Measurements from ENCODE around the gene KMT2A.
"Not testable (repeated sequence)": the region's sequence is repeated elsewhere in the genome, so short reads cannot be mapped to it uniquely, and the experiment has no call there.

The KMT2A gene

DNA sequence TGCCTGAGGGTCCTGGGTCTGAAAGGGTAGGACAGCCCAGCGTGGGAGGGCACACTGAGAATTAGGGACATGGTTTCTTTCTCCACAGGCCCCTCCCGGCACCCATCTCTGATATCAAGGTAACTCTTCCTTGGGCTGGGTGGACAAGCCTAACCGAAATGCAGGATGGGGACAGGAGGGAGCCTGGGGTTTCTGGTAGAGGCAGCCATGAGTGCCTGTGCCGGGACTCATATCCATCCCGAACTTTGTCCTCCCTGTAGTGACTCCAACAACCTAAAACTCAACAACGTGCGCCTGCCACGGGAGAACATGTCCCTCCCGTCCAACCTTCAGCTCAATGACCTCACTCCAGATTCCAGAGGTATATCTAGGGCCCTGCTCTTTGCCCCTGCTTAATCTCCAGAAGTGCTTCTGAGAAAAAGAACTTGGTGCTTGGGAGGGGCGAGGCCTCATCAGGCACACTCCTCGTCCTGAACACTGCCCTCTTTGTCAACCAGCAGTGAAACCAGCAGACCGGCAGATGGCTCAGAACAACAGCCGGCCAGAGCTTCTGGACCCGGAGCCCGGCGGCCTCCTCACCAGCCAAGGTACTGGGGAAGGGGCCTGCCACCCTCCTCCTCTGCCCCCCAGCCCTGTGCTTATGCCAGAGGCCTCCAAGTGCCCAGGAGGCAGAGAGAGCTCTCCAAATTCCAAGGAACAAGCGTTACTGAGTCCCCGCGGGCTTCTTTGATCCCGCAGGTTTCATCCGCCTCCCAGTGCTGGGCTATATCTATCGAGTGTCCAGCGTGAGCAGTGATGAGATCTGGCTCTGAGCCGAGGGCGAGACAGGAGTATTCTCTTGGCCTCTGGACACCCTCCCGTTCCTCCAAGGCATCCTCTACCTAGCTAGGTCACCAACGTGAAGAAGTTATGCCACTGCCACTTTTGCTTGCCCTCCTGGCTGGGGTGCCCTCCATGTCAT is 97.8 kb downstream of the KMT2A start:
- no peak for DNase-seq (ENCODE audit: low read depth)

DNA sequence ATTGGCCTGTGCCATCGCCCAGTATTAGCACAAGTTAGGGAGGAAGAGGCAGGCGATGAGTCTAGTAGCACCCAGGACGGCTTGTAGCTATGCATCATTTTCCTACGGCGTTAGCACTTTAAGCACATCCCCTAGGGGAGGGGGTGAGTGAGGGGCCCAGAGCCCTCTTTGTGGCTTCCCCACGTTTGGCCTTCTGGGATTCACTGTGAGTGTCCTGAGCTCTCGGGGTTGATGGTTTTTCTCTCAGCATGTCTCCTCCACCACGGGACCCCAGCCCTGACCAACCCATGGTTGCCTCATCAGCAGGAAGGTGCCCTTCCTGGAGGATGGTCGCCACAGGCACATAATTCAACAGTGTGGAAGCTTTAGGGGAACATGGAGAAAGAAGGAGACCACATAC is 99.0 kb downstream of the KMT2A start:
- no peak for DNase-seq (ENCODE audit: low read depth)

DNA sequence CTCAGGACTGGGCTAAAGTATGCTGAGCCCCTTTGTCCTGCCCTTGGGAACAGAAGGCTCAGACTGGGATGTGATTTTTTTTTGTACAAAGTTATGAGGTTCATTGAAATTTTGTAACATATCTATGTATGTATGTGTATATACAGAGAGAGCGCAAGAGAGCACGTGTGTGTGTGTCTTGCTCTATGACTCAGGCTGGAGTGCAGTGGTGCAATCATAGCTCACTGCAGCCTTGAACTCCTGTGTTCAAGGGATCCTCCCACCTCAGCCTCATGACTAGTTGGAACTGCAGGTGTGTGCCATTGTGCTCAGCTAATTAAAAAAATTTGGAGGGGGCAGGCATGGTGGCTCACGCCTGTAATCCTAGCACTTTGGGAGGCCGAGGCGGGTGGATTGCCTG is 100.4 kb downstream of the KMT2A start:
- DNase-seq (ENCODE audit: low read depth), result no peak

DNA sequence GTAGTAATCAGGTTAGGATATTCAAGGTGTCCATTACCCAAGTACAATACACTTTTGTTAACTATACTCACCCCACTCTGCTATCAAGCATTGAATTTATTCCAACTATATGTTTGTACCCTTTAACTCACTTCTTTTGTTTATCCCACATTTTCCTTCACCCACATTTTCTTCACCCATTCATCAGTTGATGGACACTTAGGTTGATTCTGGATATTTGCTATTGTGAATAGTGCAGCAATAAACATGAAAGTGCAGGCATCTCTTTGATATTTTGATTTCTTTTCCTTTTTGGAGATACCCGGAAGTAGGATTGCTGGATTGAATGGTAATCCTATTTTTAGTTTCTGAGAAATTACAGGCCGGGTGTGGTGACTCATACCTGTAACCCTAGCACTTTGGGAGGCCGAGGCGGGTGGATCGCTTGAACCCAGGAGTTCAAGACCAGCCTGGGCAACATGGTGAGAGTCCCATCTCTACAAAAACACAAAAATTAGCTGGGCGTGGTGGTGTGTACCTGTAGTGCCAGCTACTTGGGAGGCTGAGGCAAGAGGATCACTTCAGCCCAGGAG is 101.2 kb downstream of the KMT2A start:
- no peak for DNase-seq (ENCODE audit: low read depth)

DNA sequence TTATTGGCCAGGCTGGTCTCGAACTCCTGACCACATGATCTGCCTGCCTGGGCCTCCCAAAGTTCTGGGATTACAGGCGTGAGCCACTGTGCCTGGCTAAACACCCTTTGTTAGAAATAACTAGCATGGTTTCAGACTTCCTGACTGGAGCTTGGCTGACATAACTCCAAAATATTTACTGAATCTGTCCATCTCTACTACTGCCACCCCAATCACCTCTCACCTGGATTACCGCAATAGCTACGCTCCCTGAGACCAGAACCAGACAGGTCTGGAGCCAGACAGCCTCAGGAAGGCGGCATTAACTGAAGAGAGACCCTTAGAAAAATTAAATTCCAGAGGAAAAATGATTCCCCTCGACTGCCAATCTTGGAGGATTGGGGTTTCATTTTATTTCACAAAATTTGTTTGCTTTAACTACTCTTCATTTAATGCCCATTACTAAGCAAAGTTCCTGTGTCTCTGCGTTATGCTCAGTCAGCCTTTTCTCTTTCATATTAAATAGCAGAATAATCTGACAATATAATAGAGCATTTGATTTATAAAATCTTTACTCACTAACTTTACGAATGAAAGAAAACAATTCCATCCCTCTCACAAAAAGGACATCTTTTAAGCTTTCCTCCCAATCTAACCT is 107.8 kb downstream of the KMT2A start:
- DNase-seq (ENCODE audit: low read depth), result no peak

DNA sequence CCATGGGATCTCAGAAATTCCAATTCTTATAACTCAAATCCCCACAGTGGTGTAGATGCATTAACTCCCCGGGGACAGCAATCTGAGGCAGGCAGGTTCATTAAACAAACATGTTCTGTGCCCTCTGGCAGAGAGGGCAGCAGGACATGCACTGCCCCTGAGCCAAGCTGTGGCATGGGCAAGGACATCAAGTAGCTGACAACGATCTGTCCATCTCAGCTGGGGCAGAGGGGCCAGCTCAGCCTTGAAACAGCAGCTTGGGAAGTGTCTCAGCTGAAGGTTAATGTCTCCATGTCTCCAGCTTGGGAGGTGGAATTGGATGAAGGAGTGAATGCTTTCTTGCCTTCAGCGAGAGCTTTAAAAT is 108.3 kb downstream of the KMT2A start:
- DNase-seq (ENCODE audit: low read depth), result no peak

DNA sequence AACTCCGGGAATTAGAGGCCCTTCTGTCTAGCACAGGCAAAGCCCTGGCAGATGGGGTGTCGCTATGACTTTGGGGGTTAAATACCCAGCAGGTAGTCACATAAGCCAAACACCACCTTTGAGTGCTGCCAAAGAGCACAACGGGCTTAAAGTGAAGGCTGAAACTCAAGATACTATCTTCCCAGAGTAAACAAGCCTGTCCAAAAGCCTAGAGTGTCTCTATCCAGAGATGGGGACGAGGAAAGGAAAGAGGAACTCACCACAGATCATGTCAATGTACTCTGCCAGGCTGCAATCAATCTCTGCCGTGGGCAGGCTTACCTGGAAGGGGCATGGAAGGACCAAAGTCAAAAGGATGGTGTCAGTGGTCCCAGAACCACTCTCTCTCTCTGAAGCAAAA is 109.2 kb downstream of the KMT2A start:
- DNase-seq (ENCODE audit: low read depth), result no peak

DNA sequence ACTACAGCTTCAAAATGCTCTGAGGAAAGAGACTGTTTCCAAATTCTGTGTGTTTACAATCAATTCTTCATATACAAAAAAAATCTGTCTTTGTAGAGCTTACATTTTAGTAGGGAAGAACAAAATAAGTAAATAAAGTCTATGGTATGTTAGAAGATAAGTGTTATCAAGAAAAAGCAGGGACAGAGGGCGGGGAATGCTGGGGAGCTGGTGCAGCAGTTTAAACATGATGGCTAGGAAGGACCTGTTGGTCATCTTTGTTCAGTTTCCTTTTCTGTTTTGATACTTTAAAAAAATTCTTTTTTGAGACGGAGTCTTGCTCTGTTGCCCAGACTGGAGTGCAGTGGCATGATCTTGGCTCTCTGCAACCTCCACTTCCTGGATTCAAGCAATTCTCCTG is 110.8 kb downstream of the KMT2A start:
- no peak for DNase-seq (ENCODE audit: low read depth)

DNA sequence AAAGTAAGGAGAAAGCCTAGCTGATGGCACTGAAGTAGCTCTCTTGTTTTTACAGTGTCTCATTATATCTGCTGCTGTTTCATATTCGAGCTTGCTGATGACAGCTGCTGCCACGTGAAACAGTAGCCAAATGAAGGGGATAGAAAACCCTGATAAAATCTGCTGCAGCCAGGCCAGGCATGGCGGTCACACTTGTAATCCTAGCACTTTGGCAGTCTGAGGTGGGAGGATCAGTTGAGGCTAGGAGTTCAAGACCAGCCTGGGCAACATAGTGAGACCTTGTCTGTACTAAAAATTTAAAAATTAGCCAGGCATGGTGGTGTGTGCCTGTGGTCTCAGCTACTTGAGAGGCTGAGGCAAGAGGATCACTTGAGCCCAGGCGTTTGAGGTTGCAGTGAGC is 116.0 kb downstream of the KMT2A start:
- DNase-seq (ENCODE audit: low read depth), result no peak

DNA sequence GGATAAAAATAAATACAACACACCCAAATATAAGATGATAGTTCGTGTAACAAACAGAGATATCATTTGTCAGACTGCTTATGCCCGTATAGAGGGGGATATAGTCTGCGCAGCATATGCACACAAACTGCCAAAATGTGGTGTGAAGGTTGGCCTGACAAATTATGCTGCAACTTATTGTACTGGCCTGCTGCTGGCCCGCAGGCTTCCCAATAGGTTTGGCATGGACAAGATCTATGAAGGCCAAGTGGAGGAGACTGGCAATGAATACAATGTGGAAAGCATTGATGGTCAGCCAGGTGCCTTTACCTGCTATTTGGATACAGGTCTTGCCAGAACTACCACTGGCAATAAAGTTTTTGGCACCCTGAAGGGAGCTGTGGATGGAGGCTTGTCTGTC is 124.5 kb downstream of the KMT2A start:
- DNase-seq (ENCODE audit: low read depth), result no peak

DNA sequence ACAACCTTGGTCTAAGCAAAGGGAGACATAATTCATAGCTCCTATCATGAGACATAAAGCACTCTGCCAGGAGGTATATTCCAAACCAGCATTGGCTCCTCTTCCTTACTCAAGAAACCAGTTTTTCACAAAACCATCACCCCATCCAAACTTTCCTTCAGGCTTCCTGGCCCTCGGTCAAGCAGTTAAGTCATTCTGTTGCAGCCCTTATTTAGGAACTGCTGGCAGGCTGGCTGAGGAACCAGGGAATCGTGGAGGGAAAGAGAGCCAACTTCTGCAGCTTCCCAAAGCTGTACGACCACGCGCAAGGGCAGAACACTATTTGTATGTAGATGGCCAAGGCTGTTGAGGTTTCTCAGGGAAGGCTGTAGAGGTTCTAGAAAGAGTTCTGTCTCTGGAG is 128.8 kb downstream of the KMT2A start:
- DNase-seq (ENCODE audit: low read depth), result no peak

DNA sequence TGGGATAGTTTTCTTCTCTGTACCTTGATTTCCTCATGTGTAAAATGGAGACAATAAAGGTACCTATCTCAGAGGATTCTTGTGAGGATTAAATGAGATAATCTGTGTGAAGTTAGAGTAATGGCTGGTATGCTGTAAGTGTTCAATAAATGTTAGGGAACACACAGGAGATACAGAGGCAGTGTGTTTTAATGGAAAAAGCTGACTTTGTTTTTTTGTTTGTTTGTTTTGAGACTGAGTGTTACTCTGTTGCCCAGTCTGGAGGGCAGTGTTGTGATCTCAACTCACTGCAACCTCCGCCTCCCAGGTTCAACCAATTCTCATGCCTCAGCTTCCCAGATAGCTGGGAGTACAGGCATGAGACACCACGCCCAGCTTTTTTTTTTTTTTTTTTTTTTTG is 133.4 kb downstream of the KMT2A start:
- no peak for DNase-seq (ENCODE audit: low read depth)

DNA sequence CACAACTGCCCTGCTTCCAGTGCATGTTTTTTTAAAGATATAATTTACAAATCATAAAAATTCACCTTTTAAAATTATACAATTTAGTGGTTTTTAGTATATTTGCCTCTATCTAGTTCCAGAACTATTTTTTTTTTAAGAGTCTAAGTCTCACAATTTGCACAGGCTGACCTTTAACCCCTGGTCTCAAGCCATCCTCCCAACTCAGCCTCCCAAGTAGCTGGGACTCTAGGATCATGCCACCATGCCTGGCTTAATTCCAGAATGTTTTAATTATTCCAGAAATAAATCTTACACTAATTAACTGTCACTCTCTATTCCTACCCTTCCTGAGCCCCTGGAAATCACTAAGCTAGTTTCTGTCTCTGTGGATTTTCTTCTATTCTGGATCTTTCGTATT is 134.5 kb downstream of the KMT2A start:
- no peak for DNase-seq (ENCODE audit: low read depth)

DNA sequence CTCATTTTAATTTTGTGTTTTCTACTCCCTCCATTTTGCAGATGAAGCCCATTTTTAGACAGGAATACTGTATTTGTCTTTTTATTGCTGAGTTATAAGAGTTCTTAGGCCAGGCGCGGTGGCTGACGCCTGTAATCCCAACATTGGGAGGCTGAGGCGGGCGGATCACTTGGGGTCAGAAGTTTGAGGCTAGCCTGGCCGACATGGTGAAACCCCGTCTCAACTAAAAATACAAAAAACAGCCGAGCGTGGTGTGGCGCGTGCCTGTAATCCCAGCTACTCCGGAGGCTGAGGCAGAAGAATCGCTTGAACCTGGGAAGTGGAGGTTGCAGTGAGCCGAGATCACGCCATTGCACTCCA is 135.4 kb downstream of the KMT2A start:
- not testable (repeated sequence) for DNase-seq (ENCODE audit: low read depth)

DNA sequence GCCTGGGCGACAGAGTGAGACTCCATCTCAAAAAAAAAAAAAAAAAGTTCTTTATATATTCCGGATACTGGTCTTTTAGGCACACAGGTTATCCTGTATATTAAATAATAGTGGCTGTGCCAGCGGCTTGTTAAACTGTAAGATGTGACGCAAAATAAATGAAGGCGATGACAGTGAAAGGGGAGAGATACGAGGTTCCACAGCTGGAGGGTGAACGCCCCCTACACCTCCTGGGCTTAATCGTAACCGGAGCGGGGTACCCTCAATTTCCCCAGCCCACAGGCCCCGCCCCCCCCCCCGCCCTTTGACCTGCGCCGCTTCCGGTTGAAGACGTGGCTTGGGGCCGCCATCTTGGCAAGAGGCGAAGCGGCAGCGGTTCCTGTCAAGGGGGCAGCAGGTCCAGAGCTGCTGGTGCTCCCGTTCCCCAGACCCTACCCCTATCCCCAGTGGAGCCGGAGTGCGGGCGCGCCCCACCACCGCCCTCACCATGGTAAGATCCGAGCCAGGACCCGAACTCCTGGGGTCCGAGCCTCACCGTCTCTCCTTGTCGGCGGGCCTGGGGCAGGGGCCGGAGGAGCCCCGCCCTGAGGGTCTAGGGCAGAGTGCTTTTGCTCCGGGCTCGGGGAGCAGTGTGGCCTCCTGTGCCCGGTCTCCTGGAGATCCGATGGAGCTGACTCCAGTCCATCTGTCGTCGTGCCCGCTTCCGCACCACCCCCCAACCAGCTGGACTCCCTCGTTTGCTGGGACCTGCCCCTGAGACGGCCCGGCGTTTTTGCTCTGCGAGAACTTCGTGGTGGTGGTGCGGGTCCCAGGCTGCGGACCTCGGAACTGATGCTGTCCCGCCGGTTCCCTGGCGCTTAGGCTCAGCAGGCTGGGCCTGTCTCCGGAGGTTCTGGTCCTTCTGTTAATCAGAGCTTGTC is 136.0 kb downstream of the KMT2A start, which contains the start of gene ARCN1:
Gene ARCN1 (plus strand): TSS at position 349 of the 920 bp plus-strand sequence. CDS start 139 bp downstream, at position 488.
- peak; percentile 60 for DNase-seq (ENCODE audit: low read depth)

DNA sequence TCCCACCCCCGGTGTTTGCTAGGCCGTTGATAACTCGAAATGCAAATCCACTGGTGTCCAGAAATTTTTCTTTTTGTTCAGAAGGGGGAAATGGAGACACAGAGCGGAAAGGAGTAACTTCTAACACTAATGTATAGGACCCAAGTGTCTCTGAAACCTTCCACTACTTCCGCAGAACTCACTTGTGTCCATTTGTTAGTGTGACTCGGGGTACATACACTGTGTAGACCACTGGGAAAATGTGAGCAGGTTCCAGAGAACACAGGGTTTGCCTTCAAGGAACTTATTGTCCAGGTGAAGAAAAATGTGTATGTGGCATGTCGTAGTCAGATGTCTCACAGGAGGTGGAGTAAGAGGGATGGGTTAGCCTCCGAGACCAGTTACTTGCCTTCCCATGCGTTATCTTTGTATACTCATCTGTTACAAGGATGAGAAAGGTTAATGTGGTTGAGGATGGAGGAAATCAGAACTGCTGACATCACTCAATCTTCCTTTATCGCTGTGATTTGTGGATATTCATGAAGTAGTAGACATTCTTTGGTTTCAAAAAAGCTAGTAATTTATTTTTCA is 136.8 kb downstream of the KMT2A start:
- no peak for DNase-seq (ENCODE audit: low read depth)

DNA sequence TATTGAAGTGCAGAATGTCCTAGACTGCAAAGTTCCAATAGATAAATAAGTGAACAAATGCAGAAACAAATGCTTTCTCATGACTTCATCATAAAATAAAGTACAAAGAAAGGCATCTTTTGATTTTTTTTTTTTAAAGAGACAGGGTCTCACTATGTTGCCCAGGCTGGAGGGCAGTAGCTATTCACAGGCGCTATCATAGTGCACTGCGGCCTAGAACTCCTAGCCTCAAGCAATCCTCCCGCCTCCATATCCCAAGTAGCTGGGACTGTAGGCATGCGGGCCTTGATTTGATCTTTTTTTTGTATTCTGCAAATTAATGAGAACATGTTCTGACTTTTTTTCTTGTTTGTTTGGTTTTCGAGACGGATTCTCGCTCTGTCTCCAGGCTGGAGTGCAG is 138.3 kb downstream of the KMT2A start:
- no peak for DNase-seq (ENCODE audit: low read depth)
